ENCODE data around the gene CYP2A7. TPM values are rescaled to one million over a fixed set of nuclear protein-coding genes. Genes with fewer than 3 reads are reported as not detected.
"Not testable (repeated sequence)": the region's sequence is repeated elsewhere in the genome, so short reads cannot be mapped to it uniquely, and the experiment has no call there.

Gene CYP2A7
- polyA plus RNA-seq, 3 donors, result not detected

DNA sequence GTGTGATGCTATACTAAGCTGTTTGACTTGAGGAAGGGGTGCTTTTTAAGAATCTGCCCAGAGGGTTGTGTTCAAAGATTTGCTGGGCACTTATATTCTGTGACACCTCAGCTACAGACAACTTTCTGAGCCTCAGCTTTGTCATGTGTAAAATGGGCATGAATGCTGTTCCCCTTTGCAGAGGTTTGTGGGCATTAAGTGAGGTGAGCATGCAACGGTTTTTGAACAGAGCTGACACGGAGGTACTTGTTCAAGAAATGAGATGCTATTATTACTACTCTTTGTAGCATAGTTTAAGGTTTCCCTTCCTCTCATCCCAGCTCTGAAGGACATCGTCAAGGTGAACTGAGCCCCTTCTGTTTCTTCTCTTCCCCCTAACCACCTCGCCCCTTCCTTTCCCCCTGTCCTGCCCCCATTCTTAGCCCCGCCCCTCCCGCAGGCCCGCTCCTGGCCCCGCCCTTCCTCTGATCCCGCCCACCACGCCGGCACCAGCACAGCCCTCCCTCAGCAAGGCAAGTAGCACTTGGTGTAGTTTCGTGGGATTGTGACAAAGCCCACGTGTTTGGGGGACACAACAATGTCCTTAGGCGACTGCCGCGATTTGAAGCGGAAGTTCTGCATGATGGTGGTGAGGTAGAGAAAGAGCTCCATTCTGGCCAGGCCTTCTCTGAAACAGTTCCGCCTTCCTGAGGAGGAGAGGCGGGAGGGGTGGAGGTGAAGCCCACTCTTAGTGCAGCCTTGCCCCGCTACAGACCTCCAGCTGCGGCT lies 26.1 kb upstream of the CYP2A7 start:
- H3K9me3 ChIP-seq (replicated peaks in 1 of 2; ENCODE audit: control insufficient read depth in 1 of 2, insufficient read depth in 1 of 2, low read length in 2 of 2), result peaks cover 0 to 7% of the 10 kb centered on the region in 2 donors
- peak overlapping the region; percentile 63 for H3K4me2 ChIP-seq (replicated peaks; ENCODE audit: extremely low read depth, low read length, poor library complexity, severe bottlenecking)
- peaks cover 5 to 15% of the 10 kb centered on the region in 2 donors for H3K4me1 ChIP-seq (ENCODE audit: control insufficient read depth in 1 of 2, insufficient read depth in 2 of 2, low read length in 2 of 2)
- H3K27me3 ChIP-seq (ENCODE audit: control insufficient read depth in 2 of 2, insufficient read depth in 2 of 2, low read length in 2 of 2), result no peaks in the 10 kb centered on the region
- no peak overlapping the region for H3K9ac ChIP-seq (ENCODE audit: insufficient read depth, low read length, poor library complexity, severe bottlenecking)
- peak overlapping the region in 1 of 2 donors; percentile 48 for H3K27ac ChIP-seq (ENCODE audit: low read depth in 1 of 2, low read length in 2 of 2)
- peak; percentile 18 to 76 (median 44) for DNase-seq
- H3K9me3 Mint-ChIP-seq, result peaks cover 3 to 15% (median 11%) of the 10 kb centered on the region in 7 donors
- peak overlapping the region; percentile 66 to 87 for H3K4me3 Mint-ChIP-seq
- H3K79me2 ChIP-seq (ENCODE audit: insufficient read depth, low read length), result no peaks in the 10 kb centered on the region
- peak overlapping the region in 4 of 7 donors; percentile 50 to 92 (median 74) for H3K27ac Mint-ChIP-seq
- WGBS (ENCODE audit: insufficient coverage), result 19% methylated on average over 12 of the region's 21 CpGs
- peak overlapping the region; percentile 65 for H2AFZ ChIP-seq (ENCODE audit: insufficient read depth, low read depth, low read length, poor library complexity, severe bottlenecking)
- peaks cover 4 to 33% (median 6%) of the 10 kb centered on the region in 3 donors for H3K27me3 Mint-ChIP-seq (ENCODE audit: low read depth in 3 of 3)
- no peaks in the 10 kb centered on the region for H3K36me3 ChIP-seq (replicated peaks in 1 of 2; ENCODE audit: control insufficient read depth in 1 of 2, insufficient read depth in 2 of 2, low read length in 2 of 2)
- H3K36me3 Mint-ChIP-seq, result no peaks in the 10 kb centered on the region
- H3K4me1 Mint-ChIP-seq, result peaks cover 12% of the 10 kb centered on the region
- intact Hi-C loops (cut with micrococcal nuclease), result no loop called here
- TF ChIP-seq, protein P1, sequence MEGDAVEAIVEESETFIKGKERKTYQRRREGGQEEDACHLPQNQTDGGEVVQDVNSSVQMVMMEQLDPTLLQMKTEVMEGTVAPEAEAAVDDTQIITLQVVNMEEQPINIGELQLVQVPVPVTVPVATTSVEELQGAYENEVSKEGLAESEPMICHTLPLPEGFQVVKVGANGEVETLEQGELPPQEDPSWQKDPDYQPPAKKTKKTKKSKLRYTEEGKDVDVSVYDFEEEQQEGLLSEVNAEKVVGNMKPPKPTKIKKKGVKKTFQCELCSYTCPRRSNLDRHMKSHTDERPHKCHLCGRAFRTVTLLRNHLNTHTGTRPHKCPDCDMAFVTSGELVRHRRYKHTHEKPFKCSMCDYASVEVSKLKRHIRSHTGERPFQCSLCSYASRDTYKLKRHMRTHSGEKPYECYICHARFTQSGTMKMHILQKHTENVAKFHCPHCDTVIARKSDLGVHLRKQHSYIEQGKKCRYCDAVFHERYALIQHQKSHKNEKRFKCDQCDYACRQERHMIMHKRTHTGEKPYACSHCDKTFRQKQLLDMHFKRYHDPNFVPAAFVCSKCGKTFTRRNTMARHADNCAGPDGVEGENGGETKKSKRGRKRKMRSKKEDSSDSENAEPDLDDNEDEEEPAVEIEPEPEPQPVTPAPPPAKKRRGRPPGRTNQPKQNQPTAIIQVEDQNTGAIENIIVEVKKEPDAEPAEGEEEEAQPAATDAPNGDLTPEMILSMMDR (IDR thresholded peaks at IDR 0.05), result no peak
- no peaks in the 10 kb centered on the region for H4K20me1 ChIP-seq (ENCODE audit: insufficient read depth, low read length)
- H3K4me3 ChIP-seq (replicated peaks in 1 of 3; ENCODE audit: low read depth in 2 of 3, low read length in 3 of 3), result peak overlapping the region in 2 of 3 experiments; percentile 20 to 63

DNA sequence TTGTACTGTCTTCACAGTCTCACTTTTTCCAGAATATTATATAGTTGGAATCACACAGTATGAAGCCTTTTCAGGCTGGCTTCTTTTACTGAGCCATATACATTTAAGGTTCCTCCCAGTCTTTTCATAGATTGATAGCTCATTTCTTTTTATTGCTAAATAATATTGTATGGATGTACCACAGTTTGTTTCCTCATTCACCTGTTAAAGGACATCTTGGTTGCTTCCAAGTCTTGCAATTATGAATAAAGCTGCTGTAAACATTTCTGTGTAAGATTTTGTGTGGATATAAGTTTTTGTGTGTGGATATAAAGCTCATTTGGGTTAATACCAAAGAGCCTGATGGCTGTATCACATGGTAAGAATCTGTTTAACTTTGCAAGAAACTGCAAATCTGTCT lies 24.5 kb upstream of the CYP2A7 start:
- H3K27ac Mint-ChIP-seq, result no peak overlapping the region
- TF ChIP-seq, protein P1 (IDR thresholded peaks at IDR 0.05), result no peak
- Histone ChIP-seq H3K36me3 (replicated peaks in 1 of 2; ENCODE audit: control insufficient read depth in 1 of 2, insufficient read depth in 2 of 2, low read length in 2 of 2) (no peaks in the 10 kb centered on the region), H3K9ac (ENCODE audit: insufficient read depth, low read length, poor library complexity, severe bottlenecking) (no peak overlapping the region), H2AFZ (ENCODE audit: insufficient read depth, low read depth, low read length, poor library complexity, severe bottlenecking) (no peak overlapping the region), H3K27me3 (ENCODE audit: control insufficient read depth in 2 of 2, insufficient read depth in 2 of 2, low read length in 2 of 2) (no peaks in the 10 kb centered on the region), H3K27ac (ENCODE audit: low read depth in 1 of 2, low read length in 2 of 2) (no peak overlapping the region), H4K20me1 (ENCODE audit: insufficient read depth, low read length) (no peaks in the 10 kb centered on the region), H3K9me3 (replicated peaks in 1 of 2; ENCODE audit: control insufficient read depth in 1 of 2, insufficient read depth in 1 of 2, low read length in 2 of 2) (no peaks in the 10 kb centered on the region), H3K4me2 (replicated peaks; ENCODE audit: extremely low read depth, low read length, poor library complexity, severe bottlenecking) (no peak overlapping the region), H3K4me1 (ENCODE audit: control insufficient read depth in 1 of 2, insufficient read depth in 2 of 2, low read length in 2 of 2) (peaks cover 5 to 15% of the 10 kb centered on the region in 2 donors), H3K79me2 (ENCODE audit: insufficient read depth, low read length) (no peaks in the 10 kb centered on the region), H3K4me3 (replicated peaks in 1 of 3; ENCODE audit: low read depth in 2 of 3, low read length in 3 of 3) (no peak overlapping the region)
- H3K4me3 Mint-ChIP-seq, result no peak overlapping the region
- H3K9me3 Mint-ChIP-seq, result peaks cover 0 to 5% (median 3%) of the 10 kb centered on the region in 7 donors
- intact Hi-C loops (cut with micrococcal nuclease), result no loop called here
- H3K4me1 Mint-ChIP-seq, result peaks cover 12% of the 10 kb centered on the region
- H3K27me3 Mint-ChIP-seq (ENCODE audit: low read depth in 3 of 3), result peaks cover 7 to 33% (median 8%) of the 10 kb centered on the region in 3 donors
- DNase-seq, result no peak
- no peaks in the 10 kb centered on the region for H3K36me3 Mint-ChIP-seq

DNA sequence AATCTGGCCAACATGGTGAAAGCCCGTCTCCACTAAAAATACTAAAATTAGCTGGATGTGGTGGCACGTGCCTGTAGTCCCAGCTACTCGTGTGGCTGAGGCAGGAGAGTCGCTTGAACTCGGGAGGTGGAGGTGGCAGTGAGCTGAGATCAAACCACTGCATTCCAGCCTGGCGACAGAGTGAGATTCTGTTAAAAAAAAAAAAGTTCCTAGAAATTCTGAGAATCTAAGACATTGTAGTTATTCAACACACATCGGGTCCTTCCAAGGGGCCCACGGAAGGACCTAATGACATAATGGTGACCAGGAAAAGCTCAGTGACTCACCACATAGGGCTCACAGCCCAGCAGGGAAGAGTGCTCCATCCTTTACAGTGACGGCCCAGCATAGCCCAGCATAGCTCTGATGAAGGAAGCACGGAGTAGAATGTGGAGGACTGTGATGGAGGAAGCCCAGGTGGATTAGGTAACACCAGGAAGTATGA lies 22.7 kb upstream of the CYP2A7 start:
- H3K27me3 Mint-ChIP-seq (ENCODE audit: low read depth in 3 of 3), result peaks cover 11 to 31% (median 17%) of the 10 kb centered on the region in 3 donors
- H3K4me3 ChIP-seq (replicated peaks in 1 of 3; ENCODE audit: low read depth in 2 of 3, low read length in 3 of 3); H3K9ac ChIP-seq (ENCODE audit: insufficient read depth, low read length, poor library complexity, severe bottlenecking); H3K9me3 Mint-ChIP-seq; H2AFZ ChIP-seq (ENCODE audit: insufficient read depth, low read depth, low read length, poor library complexity, severe bottlenecking); H3K27ac Mint-ChIP-seq; intact Hi-C loops (cut with micrococcal nuclease); H3K4me2 ChIP-seq (replicated peaks; ENCODE audit: extremely low read depth, low read length, poor library complexity, severe bottlenecking); H3K4me3 Mint-ChIP-seq; H3K9me3 ChIP-seq (replicated peaks in 1 of 2; ENCODE audit: control insufficient read depth in 1 of 2, insufficient read depth in 1 of 2, low read length in 2 of 2); H4K20me1 ChIP-seq (ENCODE audit: insufficient read depth, low read length); H3K36me3 ChIP-seq (replicated peaks in 1 of 2; ENCODE audit: control insufficient read depth in 1 of 2, insufficient read depth in 2 of 2, low read length in 2 of 2); H3K27ac ChIP-seq (ENCODE audit: low read depth in 1 of 2, low read length in 2 of 2); H3K36me3 Mint-ChIP-seq; DNase-seq; H3K79me2 ChIP-seq (ENCODE audit: insufficient read depth, low read length); H3K27me3 ChIP-seq (ENCODE audit: control insufficient read depth in 2 of 2, insufficient read depth in 2 of 2, low read length in 2 of 2): not testable (repeated sequence)
- WGBS (ENCODE audit: insufficient coverage), result 88% methylated on average over 6 of the region's 10 CpGs
- peaks cover 5 to 21% of the 10 kb centered on the region in 2 donors for H3K4me1 ChIP-seq (ENCODE audit: control insufficient read depth in 1 of 2, insufficient read depth in 2 of 2, low read length in 2 of 2)
- H3K4me1 Mint-ChIP-seq, result peaks cover 19% of the 10 kb centered on the region

All from CD14-positive monocyte (primary cell).